Keratinocyte (primary cell): Measurements from ENCODE around the gene ATP9B.

Experiments
- EZH2 ChIP-seq: IDR thresholded peaks from one replicate; pipeline ENCODE4 v1.6.1; 2012; ENCODE audit warnings: inconsistent platforms, mild to moderate bottlenecking, low read length, moderate library complexity
- TF ChIP-seq, protein P1 (sequence below), 3 experiments: IDR thresholded peaks in 1 of 3; conservative IDR thresholded peaks in 1 of 3; optimal IDR thresholded peaks in 1 of 3; 2 replicates in 2 of 3; 3 replicates in 1 of 3; pipeline versions ENCODE3 to v1.5.1; 2011; ENCODE audit warnings: low read length in 3 of 3, mild to moderate bottlenecking in 3 of 3, moderate library complexity in 2 of 3, control low read depth in 1 of 3, inconsistent platforms in 1 of 3; ENCODE audit not compliant: insufficient read depth in 2 of 3; ENCODE audit errors: extremely low read depth in 1 of 3

- TF ChIP-seq, protein P1, sequence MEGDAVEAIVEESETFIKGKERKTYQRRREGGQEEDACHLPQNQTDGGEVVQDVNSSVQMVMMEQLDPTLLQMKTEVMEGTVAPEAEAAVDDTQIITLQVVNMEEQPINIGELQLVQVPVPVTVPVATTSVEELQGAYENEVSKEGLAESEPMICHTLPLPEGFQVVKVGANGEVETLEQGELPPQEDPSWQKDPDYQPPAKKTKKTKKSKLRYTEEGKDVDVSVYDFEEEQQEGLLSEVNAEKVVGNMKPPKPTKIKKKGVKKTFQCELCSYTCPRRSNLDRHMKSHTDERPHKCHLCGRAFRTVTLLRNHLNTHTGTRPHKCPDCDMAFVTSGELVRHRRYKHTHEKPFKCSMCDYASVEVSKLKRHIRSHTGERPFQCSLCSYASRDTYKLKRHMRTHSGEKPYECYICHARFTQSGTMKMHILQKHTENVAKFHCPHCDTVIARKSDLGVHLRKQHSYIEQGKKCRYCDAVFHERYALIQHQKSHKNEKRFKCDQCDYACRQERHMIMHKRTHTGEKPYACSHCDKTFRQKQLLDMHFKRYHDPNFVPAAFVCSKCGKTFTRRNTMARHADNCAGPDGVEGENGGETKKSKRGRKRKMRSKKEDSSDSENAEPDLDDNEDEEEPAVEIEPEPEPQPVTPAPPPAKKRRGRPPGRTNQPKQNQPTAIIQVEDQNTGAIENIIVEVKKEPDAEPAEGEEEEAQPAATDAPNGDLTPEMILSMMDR (optimal IDR thresholded peaks at IDR 0.05 in 1 of 3, IDR thresholded peaks at IDR 0.05 in 1 of 3, conservative IDR thresholded peaks at IDR 0.05 in 1 of 3; ENCODE audit: extremely low read depth in 1 of 3, insufficient read depth in 2 of 3, low read length in 3 of 3), result no peak
- no peak for TF ChIP-seq EZH2
These were observed 36.9 kb downstream of the ATP9B start for GRCh38 chr18:79106084-79106483.
